Keratinocyte (primary cell): ENCODE results near the gene PLA2G4D.

Experiments used
- CTCF ChIP-seq, 3 experiments: IDR thresholded peaks in 1 of 3; conservative IDR thresholded peaks in 1 of 3; optimal IDR thresholded peaks in 1 of 3; 2 replicates in 2 of 3; 3 replicates in 1 of 3; pipeline versions ENCODE3 to v1.5.1; 2011; ENCODE audit warnings: low read length in 3 of 3, mild to moderate bottlenecking in 3 of 3, moderate library complexity in 2 of 3, control low read depth in 1 of 3, inconsistent platforms in 1 of 3; ENCODE audit not compliant: insufficient read depth in 2 of 3; ENCODE audit errors: extremely low read depth in 1 of 3
- EZH2 ChIP-seq: IDR thresholded peaks from one replicate; pipeline ENCODE4 v1.6.1; 2012; ENCODE audit warnings: inconsistent platforms, mild to moderate bottlenecking, low read length, moderate library complexity

DNA sequence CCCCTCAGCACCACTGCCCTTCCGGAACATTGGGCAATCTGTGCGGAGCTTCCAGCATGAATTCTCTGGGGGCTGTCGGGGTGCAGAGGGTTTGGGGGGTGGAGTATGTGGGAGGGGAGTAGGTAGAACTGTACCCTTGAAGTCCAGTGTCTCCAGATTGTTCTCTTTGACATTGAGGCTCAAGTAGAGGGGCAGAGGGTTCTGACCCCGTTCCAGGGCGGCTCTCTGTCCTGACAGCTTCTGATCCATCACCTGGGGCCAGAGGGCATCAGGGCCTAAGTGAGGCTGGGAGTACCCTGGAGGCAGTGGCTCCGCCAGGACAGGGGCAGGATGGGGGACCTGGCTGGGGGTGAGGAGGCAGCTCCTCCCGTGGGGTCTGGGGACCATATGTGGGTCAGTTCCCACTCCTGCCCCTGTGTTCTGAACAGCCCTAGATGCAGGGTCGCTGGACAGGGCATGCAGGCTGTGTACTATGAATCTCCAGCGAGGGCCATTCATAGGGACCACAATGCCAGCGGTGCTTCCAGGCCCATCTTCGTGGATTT is 22.1 kb downstream of the PLA2G4D start:
- TF ChIP-seq CTCF (optimal IDR thresholded peaks at IDR 0.05 in 1 of 3, IDR thresholded peaks at IDR 0.05 in 1 of 3, conservative IDR thresholded peaks at IDR 0.05 in 1 of 3; ENCODE audit: extremely low read depth in 1 of 3, insufficient read depth in 2 of 3, low read length in 3 of 3), result no peak
- no peak for TF ChIP-seq EZH2
